GM19351 (cell line): ENCODE results near the gene PROB1.
"Not testable (repeated sequence)": the region's sequence is repeated elsewhere in the genome, so short reads cannot be mapped to it uniquely, and the experiment has no call there.

Experiments used
- ATAC-seq: cut with Tn5 transposase; IDR thresholded peaks from one replicate; pipeline ENCODE4 v1.9.1; 2021; ENCODE audit warnings: mild to moderate bottlenecking, moderate library complexity; ENCODE audit not compliant: unreplicated experiment

Gene PROB1

GRCh38 chr5:139414581-139415130, 19.8 kb upstream of the PROB1 start:
- no peak for ATAC-seq

- ATAC-seq: no peak
Observed at GRCh38 chr5:139413963-139414362, 19.1 kb upstream of the PROB1 start.

- no peak for ATAC-seq
Observed at GRCh38 chr5:139413153-139413552, 18.2 kb upstream of the PROB1 start.

GRCh38 chr5:139410993-139411828, 16.3 kb upstream of the PROB1 start:
- ATAC-seq: no peak

- no peak for ATAC-seq
Observed at GRCh38 chr5:139410121-139410992, 15.5 kb upstream of the PROB1 start.

- ATAC-seq: not testable (repeated sequence)
Observed at GRCh38 chr5:139409116-139409515, 14.2 kb upstream of the PROB1 start.

- ATAC-seq: no peak
Observed at GRCh38 chr5:139408191-139408590, 13.3 kb upstream of the PROB1 start.

GRCh38 chr5:139407517-139407916, 12.6 kb upstream of the PROB1 start:
- no peak for ATAC-seq

GRCh38 chr5:139406963-139407362, 12.1 kb upstream of the PROB1 start:
- no peak for ATAC-seq

- no peak for ATAC-seq
Observed at GRCh38 chr5:139404484-139404840, 9.6 kb upstream of the PROB1 start.

GRCh38 chr5:139403787-139404483, 9.0 kb upstream of the PROB1 start, which contains the start of gene SPATA24:
Gene SPATA24, minus strand, starts transcription at chr5:139404089. Its CDS starts 29 bp downstream, at chr5:139404060.
- peak; percentile 74 for ATAC-seq

GRCh38 chr5:139403418-139403786, 8.5 kb upstream of the PROB1 start:
- no peak for ATAC-seq

GRCh38 chr5:139402561-139403158, 7.8 kb upstream of the PROB1 start:
- no peak for ATAC-seq

- ATAC-seq: no peak
Observed at GRCh38 chr5:139401546-139401945, 6.6 kb upstream of the PROB1 start.

- peak; percentile 27 for ATAC-seq
Observed at GRCh38 chr5:139399501-139400121, 4.7 kb upstream of the PROB1 start.

- ATAC-seq: no peak
Observed at GRCh38 chr5:139397921-139398320, 3.0 kb upstream of the PROB1 start.

- ATAC-seq: no peak
Observed at GRCh38 chr5:139396691-139397090, 1.8 kb upstream of the PROB1 start.

- no peak for ATAC-seq
Observed at GRCh38 chr5:139395844-139396640, 1.1 kb upstream of the PROB1 start.

- no peak for ATAC-seq
Observed at GRCh38 chr5:139394123-139394653, 716 bp downstream of the PROB1 start.
